ENCODE measurements around the gene NSMCE3. TPM values are rescaled to one million over a fixed set of nuclear protein-coding genes. Genes with fewer than 3 reads are reported as not detected.

NSMCE3 gene
- total RNA-seq, 1 donor from 2014 or later, result 21.6 TPM

DNA sequence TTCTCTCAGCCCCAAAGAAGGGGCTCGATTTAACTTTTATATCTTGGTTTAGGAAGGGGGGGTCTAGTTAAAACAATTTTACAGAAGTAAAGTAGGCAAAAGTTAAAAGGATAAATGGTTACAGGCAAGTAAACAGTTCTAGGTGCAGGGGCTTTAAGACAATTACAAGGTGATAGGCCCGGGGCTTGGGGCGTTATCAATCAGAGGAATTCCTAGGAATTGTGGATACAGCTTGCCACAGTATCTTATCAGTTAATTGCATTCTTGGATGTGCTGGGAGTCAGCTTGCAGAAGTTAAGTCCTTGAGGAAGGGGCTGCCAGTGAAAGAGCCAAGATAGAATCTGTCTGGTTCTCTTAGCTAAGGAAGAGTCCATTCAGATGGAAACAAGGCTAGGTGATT is 52.7 kb downstream of the NSMCE3 start:
- Histone ChIP-seq H3K9me3 (no peaks in the 10 kb centered on the region), H3K4me3 (no peak overlapping the region), H3K36me3 (no peaks in the 10 kb centered on the region), H3K27me3 (no peaks in the 10 kb centered on the region), H3K4me1 (no peaks in the 10 kb centered on the region), H3K27ac (no peak overlapping the region)
- TF ChIP-seq, protein P1, sequence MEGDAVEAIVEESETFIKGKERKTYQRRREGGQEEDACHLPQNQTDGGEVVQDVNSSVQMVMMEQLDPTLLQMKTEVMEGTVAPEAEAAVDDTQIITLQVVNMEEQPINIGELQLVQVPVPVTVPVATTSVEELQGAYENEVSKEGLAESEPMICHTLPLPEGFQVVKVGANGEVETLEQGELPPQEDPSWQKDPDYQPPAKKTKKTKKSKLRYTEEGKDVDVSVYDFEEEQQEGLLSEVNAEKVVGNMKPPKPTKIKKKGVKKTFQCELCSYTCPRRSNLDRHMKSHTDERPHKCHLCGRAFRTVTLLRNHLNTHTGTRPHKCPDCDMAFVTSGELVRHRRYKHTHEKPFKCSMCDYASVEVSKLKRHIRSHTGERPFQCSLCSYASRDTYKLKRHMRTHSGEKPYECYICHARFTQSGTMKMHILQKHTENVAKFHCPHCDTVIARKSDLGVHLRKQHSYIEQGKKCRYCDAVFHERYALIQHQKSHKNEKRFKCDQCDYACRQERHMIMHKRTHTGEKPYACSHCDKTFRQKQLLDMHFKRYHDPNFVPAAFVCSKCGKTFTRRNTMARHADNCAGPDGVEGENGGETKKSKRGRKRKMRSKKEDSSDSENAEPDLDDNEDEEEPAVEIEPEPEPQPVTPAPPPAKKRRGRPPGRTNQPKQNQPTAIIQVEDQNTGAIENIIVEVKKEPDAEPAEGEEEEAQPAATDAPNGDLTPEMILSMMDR (IDR thresholded peaks at IDR 0.05), result no peak
- DNase-seq (ENCODE audit: low spot score in 2 of 2), result no peak
- intact Hi-C loops (cut with DNase I), result no loop called here
